Activated naive CD4-positive, alpha-beta T cell treated with anti-CD3 and anti-CD28 coated beads, Interleukin-2, amount 50 U/mL, for 24 hours (primary cell): ENCODE results near the gene NR6A1.
A peak's percentile ranks its signal among the peaks of the same experiment; 100 is the strongest.
"Not testable (repeated sequence)": the region's sequence is repeated elsewhere in the genome, so short reads cannot be mapped to it uniquely, and the experiment has no call there.

Experiments used
- H3K27ac Mint-ChIP-seq: one replicate; pipeline ENCODE4 v1.8.0; 2021; ENCODE audit warnings: mild to moderate bottlenecking, mixed read lengths
- H3K27me3 Mint-ChIP-seq: one replicate; pipeline ENCODE4 v1.8.0; 2021; ENCODE audit warnings: mixed read lengths
- H3K36me3 Mint-ChIP-seq: one replicate; pipeline ENCODE4 v1.8.0; 2021; ENCODE audit warnings: mixed read lengths
- H3K4me1 Mint-ChIP-seq: one replicate; pipeline ENCODE4 v1.8.0; 2021; ENCODE audit warnings: mixed read lengths
- H3K4me3 Mint-ChIP-seq: one replicate; pipeline ENCODE4 v1.8.0; 2021; ENCODE audit warnings: mild to moderate bottlenecking, mixed read lengths
- H3K9me3 Mint-ChIP-seq: one replicate; pipeline ENCODE4 v1.8.0; 2021; ENCODE audit warnings: mixed read lengths

Gene NR6A1

DNA sequence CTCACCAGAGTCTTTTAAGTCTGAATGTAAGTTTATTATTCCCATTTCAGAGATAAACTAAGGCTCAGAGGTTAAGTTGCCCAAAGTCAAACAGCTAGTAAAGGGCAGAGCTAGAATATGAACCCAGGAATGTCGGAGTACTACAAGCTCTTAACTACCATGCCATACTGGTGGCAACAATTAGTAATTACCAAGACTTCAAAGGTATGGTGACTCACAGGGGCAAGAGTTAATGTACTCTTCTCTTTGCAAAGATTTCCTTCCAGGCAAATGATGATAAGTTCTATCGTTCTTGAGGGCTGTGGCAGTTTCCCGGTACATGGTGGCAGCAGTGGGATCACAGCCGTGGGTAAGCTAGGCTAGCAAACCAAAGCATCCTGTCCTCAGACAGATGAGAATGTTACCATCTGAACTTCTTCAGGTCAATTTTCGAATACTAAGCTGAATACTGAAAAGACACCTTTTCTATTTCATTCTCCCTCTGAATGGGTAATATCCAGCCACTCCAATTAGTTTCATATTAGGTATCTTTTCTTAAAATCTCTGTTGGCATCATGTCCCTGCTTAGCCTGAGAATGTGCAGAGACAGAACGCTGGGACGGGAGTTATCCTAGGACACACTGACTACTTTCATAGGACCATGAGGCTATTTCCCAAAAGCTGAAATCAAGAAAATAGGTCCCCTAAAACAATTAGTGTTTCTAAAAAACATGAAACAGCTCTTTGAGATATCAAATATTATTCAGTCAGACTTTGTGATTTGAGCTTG, 147.0 kb downstream of the NR6A1 start:
- H3K27ac Mint-ChIP-seq, result no peak overlapping the region
- no peak overlapping the region for H3K4me3 Mint-ChIP-seq
- H3K27me3 Mint-ChIP-seq, result peaks cover 2% of the 10 kb centered on the region
- H3K9me3 Mint-ChIP-seq, result no peaks in the 10 kb centered on the region
- no peaks in the 10 kb centered on the region for H3K4me1 Mint-ChIP-seq
- H3K36me3 Mint-ChIP-seq, result no peaks in the 10 kb centered on the region

DNA sequence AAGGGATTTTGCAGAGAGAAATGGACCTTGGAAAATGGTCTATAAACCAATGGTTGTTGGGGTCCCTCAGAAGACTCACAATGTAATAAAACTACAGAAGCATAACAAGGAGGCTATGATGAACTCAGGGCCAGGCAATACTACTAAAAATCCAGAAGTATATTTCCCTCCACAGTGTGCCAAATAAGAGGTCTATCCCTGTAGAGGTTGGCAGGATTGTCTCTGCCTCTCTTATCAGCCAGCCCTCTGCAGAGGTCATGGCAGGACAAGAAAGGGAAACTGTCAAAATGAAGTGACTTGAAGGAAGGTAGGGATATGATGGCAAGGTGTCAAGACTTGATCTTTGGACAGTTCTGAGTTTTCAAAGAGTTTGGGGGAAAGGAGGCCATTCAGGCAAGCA, 148.2 kb downstream of the NR6A1 start:
- no peaks in the 10 kb centered on the region for H3K9me3 Mint-ChIP-seq
- H3K4me3 Mint-ChIP-seq, result no peak overlapping the region
- H3K27ac Mint-ChIP-seq, result no peak overlapping the region
- no peaks in the 10 kb centered on the region for H3K4me1 Mint-ChIP-seq
- no peaks in the 10 kb centered on the region for H3K36me3 Mint-ChIP-seq
- peaks cover 2% of the 10 kb centered on the region for H3K27me3 Mint-ChIP-seq

DNA sequence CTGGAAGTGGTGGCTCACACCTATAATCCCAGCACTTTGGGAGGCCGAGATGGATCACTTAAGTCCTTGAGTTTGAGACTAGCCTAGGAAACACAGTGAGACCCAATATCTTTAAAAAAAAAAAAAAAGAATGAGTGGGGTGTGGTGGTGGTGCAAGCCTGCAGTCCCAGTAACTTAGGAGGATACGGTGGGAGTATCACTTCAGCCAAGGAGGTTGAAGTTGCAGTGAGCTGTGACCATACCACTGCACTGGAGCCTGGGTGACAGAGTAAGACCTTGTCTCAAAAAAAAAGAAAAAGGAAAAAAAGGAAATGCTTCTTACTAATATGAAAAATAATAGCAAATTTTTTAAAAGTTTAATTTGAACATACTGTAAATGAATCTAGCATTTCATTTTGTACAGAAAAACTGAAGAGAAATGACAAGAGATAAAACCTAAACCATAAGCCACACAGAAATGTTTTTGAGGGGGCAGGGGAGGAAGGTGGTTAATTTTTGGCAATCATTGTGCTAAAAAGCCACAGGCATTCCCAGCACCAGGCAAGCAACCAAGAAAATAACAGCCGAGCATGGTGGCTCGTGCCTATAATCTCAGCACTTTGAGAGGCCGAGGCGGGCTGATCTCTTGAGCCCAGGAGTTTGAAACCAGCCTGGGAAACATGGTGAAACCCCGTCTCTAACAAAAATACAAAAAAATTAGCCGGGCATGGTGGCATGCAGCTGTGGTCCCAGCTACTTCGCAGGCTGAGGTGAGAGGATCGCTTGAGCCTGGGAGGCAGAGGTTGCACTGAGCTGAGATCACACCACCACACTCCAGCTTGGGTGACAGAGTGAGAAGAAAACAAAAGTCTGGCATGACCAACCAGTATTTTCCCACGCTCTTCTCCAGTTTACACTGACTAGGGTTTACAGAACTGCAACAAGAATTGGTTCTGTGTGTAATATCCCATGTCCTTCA, 149.5 kb downstream of the NR6A1 start:
- Mint-ChIP-seq H3K27me3 (peaks cover 5% of the 10 kb centered on the region), H3K4me3 (no peak overlapping the region)

DNA sequence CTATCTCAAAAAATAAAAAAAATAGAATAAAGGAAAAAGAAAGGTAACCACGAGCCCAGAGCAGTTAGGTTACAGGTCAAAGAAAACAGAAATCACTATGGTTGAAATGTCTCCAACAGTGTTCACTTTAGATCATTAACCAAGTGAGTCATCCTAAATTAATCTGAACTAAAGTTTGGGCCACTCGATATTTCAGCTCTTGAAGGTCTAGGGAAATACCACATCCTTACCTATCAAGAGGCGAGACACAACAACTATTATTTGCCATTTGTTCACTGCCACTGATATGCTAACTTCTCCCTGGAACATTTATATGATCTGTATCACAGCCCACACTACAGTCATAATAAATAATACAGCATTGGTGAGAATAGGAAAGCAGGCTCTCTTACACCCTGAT, 152.6 kb downstream of the NR6A1 start:
- H3K27ac Mint-ChIP-seq, result no peak overlapping the region
- no peaks in the 10 kb centered on the region for H3K9me3 Mint-ChIP-seq
- peaks cover 8% of the 10 kb centered on the region for H3K27me3 Mint-ChIP-seq

More for the DNA sequence above, 149.5 kb downstream of the NR6A1 start:
- Mint-ChIP-seq H3K9me3 (no peaks in the 10 kb centered on the region), H3K36me3 (no peaks in the 10 kb centered on the region), H3K4me1 (no peaks in the 10 kb centered on the region), H3K27ac (no peak overlapping the region)

DNA sequence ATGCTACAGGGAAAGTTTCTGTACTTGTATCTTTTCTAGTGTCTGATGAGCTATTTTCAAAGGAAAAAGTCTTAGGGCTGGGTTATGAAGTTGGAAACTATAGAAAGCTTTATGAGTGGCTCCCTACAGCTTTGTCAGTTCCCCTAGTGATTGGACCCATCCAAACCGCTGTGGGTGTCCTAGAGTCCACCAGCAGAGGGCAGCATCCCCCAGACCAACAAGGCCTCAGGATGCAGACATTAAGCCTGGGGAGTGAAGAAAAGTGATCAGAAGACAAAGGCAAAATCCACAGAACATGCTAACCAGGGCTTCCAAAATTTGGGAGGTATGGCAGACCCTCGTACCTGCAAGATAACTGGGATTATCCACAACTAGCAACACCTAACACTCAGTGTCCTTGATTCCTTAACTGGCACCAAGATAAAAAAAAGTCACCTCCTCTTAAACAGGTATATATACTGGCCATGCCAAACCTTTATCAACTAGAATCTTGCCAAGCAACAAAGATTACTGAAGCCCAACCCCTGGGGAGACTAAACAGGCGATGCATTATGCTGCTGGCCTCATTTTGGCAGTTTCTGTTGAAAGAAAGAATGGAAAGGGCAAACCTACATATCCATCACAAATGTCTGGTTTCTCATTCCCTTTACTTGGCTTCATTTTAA, 153.5 kb downstream of the NR6A1 start:
- Mint-ChIP-seq H3K9me3 (no peaks in the 10 kb centered on the region), H3K4me1 (no peaks in the 10 kb centered on the region), H3K36me3 (no peaks in the 10 kb centered on the region), H3K4me3 (no peak overlapping the region), H3K27me3 (peaks cover 6% of the 10 kb centered on the region), H3K27ac (peak overlapping the region; percentile 5)

More for the DNA sequence above, 152.6 kb downstream of the NR6A1 start:
- no peak overlapping the region for H3K4me3 Mint-ChIP-seq
- no peaks in the 10 kb centered on the region for H3K36me3 Mint-ChIP-seq
- H3K4me1 Mint-ChIP-seq, result no peaks in the 10 kb centered on the region

DNA sequence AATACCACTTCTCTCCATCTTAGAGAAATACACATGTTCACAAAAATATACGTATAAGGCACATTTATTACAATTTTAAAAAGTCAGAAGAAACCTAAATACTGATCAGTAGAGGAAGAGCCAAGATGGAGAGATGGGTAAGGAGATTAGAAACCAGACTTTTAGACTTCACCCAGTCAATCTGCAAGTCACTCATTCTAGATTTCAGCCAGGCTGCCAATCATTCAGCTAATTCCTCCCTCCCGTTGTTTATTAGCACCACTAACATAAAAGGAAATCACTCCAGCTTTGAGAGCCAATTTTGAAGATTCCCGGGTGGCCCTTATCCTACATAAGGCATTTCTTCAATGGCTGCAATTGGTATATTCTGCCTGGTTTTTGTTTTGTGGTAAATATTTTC, 154.2 kb downstream of the NR6A1 start:
- Mint-ChIP-seq H3K27ac (no peak overlapping the region), H3K9me3 (no peaks in the 10 kb centered on the region), H3K4me3 (no peak overlapping the region), H3K27me3 (peaks cover 6% of the 10 kb centered on the region), H3K4me1 (no peaks in the 10 kb centered on the region), H3K36me3 (no peaks in the 10 kb centered on the region)

DNA sequence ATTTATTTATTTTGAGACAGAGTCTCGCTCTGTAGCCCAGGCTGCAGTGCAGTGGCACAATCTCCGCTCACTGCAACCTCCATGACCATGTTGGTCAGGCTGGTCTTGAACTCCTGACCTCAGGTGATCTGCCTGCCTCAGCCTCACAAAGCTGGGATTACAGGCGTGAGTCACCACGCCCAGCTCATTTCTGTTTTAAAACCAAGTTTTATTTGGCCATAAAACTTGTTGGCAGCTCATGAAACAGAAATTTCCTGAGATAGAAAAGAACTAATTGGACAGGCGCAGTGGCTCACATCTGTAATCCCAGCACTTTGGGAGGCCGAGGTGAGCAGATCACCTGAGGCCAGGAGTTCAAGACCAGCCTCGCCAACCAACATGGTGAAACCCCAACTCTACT, 155.3 kb downstream of the NR6A1 start:
- H3K4me1 Mint-ChIP-seq, H3K4me3 Mint-ChIP-seq, H3K36me3 Mint-ChIP-seq, H3K9me3 Mint-ChIP-seq, H3K27ac Mint-ChIP-seq, H3K27me3 Mint-ChIP-seq: not testable (repeated sequence)

DNA sequence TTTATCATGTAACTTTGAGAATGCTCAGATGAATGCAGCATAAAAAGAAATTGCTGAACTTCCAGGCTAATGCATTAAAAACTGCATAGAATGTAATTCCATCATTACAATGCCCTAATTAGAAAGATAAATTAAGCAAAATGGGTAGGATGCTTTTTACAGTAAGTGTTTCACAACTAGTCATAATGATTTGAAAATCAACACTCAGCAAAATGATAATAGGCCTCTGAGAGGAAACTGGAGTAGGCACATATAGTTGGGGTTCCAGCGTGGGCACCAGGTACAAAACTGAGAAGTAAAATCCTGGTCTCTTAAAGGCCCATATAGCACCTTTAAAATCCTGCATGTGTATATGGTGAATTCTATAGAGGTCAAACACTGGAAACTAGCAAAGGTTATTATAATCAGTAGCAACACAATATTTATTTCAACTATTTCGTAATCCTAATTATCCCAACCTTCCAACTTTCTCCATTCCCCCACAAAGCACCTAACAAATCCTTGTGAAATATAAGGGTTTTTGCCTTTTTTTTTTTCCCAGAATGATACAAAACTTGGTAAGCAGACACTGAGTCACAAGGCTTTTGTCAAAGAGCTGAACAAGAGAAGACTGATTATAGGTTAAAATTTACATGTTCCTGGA, 155.9 kb downstream of the NR6A1 start:
- peak overlapping the region; percentile 46 for H3K27ac Mint-ChIP-seq
- H3K4me3 Mint-ChIP-seq, result no peak overlapping the region
- H3K4me1 Mint-ChIP-seq, result no peaks in the 10 kb centered on the region
- H3K27me3 Mint-ChIP-seq, result peaks cover 6% of the 10 kb centered on the region
- no peaks in the 10 kb centered on the region for H3K36me3 Mint-ChIP-seq
- no peaks in the 10 kb centered on the region for H3K9me3 Mint-ChIP-seq

DNA sequence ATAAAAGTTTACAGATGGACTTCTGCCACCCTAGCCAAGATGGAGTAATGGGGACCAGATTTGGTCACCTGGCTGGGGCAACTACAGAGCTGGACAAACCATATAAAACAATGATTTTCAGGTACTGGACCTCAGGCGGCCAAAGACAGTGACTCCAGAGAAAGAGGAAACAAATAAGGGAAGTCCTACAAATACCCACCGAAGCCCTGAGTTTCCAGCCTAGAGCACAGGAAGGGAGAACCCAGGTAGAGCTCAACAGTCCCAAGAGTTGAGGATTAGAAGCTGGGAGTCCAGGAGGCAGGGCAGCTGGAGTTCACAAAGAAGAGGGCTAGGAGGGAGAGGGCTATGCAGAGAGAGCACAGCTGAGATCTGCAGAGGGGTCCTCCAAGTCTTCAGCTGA, 157.3 kb downstream of the NR6A1 start:
- H3K9me3 Mint-ChIP-seq, result no peaks in the 10 kb centered on the region
- no peaks in the 10 kb centered on the region for H3K36me3 Mint-ChIP-seq
- no peak overlapping the region for H3K27ac Mint-ChIP-seq
- H3K4me3 Mint-ChIP-seq, result no peak overlapping the region
- peaks cover 6% of the 10 kb centered on the region for H3K27me3 Mint-ChIP-seq
- H3K4me1 Mint-ChIP-seq, result no peaks in the 10 kb centered on the region

DNA sequence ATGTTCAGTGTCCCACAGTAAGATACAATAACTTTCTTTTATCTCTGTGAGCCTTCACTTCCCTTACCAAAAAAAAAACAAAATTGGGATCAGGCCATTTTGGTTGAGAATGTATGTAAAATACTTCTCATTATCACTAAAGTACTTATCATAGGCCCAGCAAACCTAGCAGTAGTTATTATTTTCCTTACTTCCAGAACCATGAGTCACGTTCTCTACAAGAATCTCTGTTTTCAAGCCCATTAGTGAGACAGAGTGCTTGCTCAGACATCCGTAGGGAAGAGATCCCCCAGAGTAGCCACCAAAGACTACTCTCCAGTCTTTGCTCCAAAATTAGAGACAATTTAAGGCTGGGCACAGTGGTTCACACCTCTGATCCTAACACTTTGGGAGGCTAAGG, 160.0 kb downstream of the NR6A1 start:
- Mint-ChIP-seq H3K4me1 (no peaks in the 10 kb centered on the region), H3K27me3 (peaks cover 1% of the 10 kb centered on the region), H3K27ac (no peak overlapping the region), H3K36me3 (no peaks in the 10 kb centered on the region), H3K4me3 (no peak overlapping the region), H3K9me3 (no peaks in the 10 kb centered on the region)

DNA sequence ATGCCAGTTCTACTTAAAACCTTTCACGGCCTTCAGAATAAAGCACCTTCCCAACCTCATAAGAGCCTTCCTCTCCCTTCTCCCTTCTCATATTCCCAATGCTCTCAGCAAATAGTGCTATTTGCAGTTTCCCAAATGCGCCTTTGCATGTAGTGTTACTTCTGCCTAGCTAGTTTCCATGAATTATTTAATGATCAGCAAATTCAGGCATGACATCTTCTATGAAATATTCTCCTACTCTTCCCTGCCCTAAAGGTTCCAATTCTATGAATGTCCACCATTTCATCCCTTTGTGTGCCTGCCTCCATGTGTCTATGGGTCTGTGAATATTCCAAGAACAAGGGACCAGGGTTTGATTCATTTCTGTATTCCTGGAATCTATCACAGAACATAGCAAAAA, 165.1 kb downstream of the NR6A1 start:
- H3K4me1 Mint-ChIP-seq, result no peaks in the 10 kb centered on the region
- H3K4me3 Mint-ChIP-seq, result no peak overlapping the region
- H3K9me3 Mint-ChIP-seq, result no peaks in the 10 kb centered on the region
- no peaks in the 10 kb centered on the region for H3K36me3 Mint-ChIP-seq
- no peaks in the 10 kb centered on the region for H3K27me3 Mint-ChIP-seq
- no peak overlapping the region for H3K27ac Mint-ChIP-seq

DNA sequence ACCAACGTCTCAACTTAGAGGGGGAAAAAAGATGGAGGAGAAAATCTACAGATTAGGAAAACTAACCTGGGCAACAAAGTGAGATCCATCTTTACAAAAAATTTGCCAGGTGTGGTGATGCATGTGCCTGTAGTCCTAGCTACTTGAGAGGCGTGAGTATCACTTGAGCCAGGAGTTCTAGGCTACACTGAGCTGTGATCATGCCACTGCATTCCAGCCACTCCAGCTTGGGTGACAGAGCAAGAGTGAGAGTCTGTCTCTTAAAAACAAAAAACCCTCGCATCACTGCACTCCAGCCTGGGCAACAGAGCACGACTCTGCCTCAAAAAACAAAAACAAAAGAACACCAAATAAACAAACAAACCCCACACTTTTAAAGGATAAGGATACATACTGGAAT, 165.9 kb downstream of the NR6A1 start:
- Mint-ChIP-seq H3K36me3 (no peaks in the 10 kb centered on the region), H3K4me1 (no peaks in the 10 kb centered on the region), H3K4me3 (no peak overlapping the region), H3K27ac (no peak overlapping the region), H3K9me3 (no peaks in the 10 kb centered on the region), H3K27me3 (no peaks in the 10 kb centered on the region)

DNA sequence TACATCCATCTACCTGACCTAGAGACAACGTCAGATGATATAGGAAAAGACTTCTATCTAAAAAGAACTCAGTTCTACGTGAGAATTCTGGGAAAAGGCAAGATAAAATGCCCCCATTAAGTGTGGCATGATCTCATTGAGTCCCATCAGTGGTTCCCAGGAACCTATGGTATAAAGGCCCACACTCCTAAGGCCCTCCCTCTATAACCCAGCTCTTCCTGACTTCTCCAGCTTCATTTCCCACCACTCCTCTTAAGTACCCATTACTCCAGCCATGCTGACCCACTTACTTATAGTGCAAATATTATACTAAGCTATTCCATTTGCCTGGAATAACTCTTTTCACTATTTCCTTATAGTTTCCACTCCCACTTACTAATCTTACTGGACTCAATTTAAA, 168.5 kb downstream of the NR6A1 start:
- Mint-ChIP-seq H3K27ac (no peak overlapping the region), H3K9me3 (no peaks in the 10 kb centered on the region), H3K36me3 (no peaks in the 10 kb centered on the region), H3K4me3 (no peak overlapping the region), H3K4me1 (no peaks in the 10 kb centered on the region), H3K27me3 (peaks cover 2% of the 10 kb centered on the region)

DNA sequence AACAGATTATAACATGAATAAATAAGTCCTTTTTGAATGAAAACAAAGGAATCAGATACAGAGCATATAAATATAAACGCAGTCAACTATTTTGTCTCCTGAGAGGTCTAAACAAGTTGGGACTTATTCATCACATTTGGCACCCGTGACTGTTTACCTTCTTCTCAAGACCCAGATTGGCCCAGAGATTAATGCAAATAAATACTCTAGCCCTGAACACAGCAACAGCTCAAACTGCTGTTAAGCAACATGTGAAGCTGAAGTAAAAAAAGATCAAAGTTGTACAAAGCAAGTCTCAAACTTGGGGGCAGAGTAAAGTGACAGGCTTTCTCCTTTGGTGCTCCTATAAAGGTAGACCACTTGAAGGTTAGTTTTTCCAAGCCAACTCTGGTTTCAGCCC, 168.9 kb downstream of the NR6A1 start:
- Mint-ChIP-seq H3K27ac (no peak overlapping the region), H3K36me3 (no peaks in the 10 kb centered on the region), H3K4me3 (no peak overlapping the region), H3K9me3 (no peaks in the 10 kb centered on the region), H3K27me3 (peaks cover 6% of the 10 kb centered on the region), H3K4me1 (no peaks in the 10 kb centered on the region)

DNA sequence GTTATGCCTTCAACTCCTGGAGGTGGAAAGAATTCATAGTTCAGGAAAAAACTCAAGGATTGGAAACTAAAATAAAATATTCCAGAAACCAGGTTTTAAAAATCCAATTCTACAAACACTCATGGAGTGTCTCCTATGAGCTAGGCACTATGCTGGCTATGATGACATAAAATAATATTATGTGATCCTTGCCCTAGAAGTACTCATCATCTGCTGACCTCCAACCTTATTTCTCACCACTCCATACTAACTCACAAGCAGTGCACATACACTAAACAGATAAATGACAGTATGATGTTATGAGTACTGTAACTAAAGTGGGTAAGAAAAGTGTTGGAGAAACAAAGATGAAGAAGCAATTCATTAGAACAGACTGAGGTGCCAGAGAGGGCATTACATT, 170.7 kb downstream of the NR6A1 start:
- no peaks in the 10 kb centered on the region for H3K9me3 Mint-ChIP-seq
- H3K27me3 Mint-ChIP-seq, result peaks cover 9% of the 10 kb centered on the region
- H3K4me3 Mint-ChIP-seq, result no peak overlapping the region
- H3K4me1 Mint-ChIP-seq, result no peaks in the 10 kb centered on the region
- H3K36me3 Mint-ChIP-seq, result no peaks in the 10 kb centered on the region
- H3K27ac Mint-ChIP-seq, result no peak overlapping the region
